Stimulated activated CD8-positive, alpha-beta memory T cell treated with anti-CD3 and anti-CD28 coated beads, Interleukin-12 subunit alpha, Interleukin-12 subunit beta, amount 100 ng/mL, for 24 hours (primary cell): ENCODE data around the gene USF2.
"Not testable (repeated sequence)": the region's sequence is repeated elsewhere in the genome, so short reads cannot be mapped to it uniquely, and the experiment has no call there.

Experiments used
- DNase-seq: peaks from one replicate; pipeline ENCODE4 v3.0.0-alpha.2; 2020; ENCODE audit errors: extremely low read depth

Gene USF2, protein sequence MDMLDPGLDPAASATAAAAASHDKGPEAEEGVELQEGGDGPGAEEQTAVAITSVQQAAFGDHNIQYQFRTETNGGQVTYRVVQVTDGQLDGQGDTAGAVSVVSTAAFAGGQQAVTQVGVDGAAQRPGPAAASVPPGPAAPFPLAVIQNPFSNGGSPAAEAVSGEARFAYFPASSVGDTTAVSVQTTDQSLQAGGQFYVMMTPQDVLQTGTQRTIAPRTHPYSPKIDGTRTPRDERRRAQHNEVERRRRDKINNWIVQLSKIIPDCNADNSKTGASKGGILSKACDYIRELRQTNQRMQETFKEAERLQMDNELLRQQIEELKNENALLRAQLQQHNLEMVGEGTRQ

DNA sequence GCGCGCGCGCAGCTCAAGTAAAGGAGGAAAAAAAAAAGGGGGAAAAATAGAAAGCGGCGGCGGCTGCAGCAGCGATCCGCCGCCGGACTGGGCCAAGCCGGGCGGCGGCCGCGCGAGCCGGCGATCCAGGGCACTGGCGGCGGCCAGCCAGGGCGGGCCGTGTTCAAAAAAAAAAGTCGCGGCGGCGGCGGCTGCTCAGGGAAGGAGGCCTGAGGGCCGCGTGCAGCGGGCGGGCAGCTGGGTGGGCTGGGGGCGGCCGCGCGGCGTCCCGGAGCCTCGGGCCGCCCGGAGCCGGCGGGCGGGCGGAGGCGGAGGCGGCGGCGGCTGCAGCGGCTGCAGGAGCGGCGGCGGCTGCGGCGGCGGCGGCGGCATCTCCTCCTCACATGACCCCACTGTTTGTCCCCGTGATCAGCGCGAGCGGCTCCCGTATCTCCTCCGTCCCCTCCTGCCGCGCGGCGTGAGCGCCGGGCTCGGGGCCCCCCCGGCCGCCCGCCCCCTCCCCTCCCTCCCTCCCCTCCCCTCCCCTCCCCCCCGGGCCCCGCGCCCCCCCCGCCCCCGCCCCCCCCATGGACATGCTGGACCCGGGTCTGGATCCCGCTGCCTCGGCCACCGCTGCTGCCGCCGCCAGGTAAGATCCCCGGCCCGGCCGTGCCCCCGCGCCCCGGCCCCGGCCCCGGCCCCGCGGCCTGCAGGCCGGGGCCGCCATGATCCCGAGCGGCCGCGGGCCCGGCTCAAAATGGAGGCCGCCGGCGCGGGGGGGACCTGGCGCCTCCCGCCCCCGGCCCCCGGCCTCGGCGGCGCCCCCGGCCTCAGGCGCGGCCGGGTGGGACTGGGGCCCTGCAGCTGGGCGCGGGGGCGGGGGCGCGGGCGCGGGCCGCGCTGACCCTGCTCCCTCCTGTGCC lies at the start of gene USF2:
TSS of gene USF2 (plus strand) at position 427 of the 902 bp plus-strand sequence. CDS start at position 567, 140 bp downstream.
- no peak for DNase-seq

DNA sequence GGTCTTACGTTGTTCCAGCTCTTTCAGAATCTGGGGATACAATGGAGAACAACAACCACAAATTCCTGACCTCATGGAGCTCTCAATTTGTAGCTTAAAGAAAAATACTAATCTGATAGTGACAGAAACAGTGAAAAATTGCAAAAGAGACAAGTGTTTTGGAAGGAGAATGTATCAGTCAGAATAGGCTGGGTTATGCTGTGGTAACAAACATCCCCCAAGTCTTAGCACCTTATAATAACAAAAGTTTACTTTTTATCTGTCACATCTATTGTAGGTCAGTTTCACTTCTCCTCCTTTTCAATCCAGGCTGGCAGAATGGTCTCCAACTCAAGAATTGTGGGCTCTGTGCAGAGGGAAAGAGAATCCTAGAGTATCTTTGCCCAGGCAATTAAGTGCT lies 49.8 kb upstream of the USF2 start:
- DNase-seq = no peak

DNA sequence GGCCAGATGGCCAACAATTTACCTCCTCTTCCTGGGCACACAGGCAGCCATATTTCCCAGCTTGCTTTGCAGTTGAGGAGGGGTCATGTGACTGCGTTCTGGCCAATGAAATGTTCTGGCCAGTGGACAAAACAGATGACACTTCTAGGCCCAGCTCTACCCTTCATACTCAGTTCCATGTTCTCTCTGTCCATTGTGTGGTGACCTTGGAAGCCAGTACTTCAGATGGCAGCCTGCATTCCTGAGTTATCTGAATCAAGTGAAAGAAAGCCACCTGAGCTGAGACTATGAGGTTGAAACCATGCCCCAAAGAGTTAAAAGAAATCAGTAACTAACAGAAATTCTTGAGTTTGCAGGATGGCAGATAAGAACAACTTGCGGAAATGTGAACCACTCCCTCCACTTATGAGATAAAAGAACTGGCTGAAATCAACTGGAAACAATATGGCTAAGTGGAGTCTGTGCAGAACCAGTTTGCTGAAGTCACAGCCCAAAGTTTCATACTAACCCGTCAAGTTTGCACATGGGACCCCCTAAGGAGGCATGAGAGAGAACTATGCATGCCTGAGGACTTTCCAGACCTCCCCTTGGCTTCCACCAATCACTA lies 48.3 kb upstream of the USF2 start:
- DNase-seq = no peak

DNA sequence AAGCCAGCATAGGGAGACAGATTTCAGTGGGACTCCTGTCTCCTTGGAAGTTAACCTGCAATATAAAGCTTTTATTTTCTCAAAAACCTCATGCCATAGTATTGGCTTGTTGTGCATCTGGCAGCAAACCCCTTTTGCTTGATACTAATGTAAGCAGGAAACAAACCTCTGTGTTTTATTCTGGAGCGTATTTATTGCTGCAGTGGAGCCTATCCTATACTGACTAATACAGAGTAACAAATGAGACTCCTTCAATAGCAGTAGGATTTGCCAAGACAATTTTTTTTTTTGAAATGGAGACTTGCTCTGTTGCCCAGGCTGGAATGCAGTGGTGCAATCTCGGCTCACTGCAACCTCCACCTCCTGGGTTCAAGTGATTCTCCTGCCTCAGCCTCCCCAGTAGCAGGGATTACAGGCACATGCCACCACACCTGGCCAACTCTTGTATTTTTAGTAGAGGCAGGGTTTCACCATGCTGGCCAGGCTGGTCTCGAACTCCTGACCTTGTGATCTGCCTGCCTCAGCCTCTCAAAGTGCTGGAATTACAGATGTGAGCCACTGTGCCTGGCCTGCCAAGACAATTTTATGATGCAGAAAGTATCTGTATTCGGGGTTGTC lies 47.7 kb upstream of the USF2 start:
- not testable (repeated sequence) for DNase-seq

DNA sequence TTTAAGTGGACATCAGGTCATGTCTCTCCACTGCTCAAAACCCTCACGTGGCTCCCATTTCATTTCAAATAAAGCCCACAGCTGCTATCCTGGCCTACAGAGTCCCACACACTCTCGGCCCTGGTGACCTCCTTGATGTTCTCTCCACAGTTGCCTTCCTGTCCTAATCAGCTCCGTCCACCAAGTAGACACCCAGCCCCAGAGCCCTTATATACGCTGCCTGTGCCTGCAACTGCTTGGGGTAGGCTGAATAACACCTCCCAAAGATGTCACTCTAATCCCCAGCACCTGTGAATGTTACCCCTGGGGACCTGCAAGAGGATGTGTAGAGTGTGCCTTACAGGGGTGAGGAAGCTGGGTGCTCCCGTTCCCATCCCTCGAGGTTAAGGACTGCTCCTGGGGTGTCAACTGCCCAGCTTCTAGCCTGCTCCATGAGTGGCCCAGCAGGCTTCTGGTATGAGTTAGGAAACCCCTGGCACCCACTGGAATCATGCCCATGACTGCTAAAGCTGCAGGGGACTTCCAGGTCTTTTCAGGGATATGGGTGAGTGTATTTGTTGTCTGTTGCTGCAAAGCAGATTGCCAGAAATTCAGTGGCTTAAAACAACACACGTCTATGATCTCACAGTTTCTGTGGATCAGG lies 46.3 kb upstream of the USF2 start:
- no peak for DNase-seq

DNA sequence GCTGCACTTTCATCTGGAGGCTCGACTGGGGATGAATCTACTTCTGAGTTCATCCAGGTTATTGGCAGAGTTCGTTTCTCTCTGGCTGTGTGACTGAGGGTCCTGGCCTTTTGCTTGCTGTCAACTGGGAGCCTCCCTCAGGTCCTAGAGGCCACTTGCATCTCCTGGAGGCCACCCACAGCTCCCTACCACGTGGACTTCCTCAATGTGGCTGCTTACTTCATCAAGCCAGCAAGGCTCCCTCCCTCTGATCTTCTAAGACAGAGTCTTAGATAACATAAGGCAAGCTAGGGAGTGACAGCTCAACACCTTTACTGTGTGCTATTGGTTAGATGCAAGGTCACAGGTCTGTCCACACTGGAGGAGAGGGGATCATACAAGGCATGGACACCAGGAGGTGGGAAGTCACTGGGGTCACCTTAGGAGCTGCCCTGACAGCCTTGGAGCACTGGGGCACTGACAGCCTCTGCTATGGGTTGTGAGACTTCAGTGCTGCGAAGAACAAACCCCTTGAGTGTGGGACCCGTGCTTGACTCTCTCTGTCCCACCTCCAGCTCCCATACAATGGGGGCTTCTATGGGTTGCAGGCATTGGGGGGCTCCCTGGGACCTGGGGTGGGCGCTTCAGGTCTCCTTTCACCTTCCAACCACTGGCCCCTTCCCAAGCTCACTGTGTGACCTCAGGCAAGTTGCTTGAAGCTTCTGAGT lies 45.5 kb upstream of the USF2 start:
- DNase-seq = no peak

DNA sequence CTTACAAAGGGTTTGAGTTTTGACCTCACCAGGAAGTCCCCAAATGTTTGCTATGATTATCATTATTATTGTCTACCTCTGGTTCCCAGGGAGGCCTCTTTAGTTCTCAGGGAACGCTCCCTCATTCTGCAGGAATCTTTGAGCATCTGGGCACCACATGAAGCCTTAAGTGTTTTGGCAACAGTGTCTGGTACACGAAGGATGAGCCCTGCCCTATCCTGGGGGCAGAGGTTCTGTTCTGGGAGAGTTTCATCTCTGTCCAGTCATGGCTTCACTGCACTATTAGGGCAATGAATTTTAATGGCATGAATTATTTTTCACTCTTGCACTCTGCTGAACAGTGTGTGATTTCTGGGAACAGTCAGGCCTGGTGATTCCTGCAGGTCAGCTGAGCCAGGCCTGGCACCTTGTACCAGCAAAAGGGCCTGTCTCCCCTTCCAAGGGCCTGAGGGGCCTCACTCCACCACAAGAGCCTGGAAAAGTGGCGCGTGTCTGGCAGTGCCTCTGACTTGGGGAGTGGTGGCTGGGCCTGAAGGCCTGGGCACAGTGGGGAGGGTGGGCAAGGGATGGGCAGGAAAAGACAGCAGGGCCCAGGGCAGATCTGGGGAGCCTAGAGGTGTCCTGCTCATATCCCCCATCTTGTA lies 44.8 kb upstream of the USF2 start:
- DNase-seq = no peak

DNA sequence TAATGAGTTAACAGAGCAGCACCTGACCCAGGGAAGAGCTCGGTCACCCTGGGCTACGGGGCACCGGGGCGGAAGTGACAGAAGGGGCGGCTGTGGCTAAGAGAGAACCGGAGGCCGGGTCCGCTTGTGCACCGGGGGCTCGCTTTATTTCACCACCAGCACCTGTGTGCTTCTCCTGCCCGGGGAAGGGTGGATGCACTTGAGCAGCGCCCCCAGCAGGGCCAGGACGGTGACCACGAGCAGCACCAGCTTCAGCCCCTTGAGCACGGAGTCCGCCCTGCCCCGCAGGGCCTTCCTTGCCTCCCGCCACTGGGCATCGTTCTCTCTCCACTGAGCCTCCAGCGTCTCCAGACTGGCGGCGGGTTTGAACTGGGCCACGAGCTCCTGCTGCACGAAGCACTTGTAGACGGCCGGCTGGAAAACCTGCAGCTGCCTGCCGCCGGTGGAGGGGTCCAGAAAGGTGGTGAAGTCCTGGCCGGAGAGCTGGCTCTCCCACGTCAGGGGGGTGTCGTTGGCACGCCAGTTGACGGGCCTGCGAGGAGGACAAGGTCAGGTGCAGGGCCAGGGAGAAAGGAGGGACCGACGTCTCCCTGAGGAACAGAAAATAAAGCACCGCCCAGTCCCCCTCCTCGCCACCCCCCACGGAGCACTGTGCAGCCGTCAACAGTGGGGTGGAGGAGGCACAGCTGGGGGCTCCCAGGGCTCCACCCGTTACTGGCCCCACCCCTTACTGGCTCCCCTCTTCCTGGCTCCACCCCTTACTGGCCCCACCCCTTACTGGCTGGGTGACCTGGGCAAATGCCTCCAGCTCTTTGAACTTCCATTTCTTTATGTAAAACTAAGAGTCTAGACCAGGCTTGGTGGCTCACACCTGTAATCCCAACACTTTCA lies 43.8 kb upstream of the USF2 start:
- DNase-seq = no peak

DNA sequence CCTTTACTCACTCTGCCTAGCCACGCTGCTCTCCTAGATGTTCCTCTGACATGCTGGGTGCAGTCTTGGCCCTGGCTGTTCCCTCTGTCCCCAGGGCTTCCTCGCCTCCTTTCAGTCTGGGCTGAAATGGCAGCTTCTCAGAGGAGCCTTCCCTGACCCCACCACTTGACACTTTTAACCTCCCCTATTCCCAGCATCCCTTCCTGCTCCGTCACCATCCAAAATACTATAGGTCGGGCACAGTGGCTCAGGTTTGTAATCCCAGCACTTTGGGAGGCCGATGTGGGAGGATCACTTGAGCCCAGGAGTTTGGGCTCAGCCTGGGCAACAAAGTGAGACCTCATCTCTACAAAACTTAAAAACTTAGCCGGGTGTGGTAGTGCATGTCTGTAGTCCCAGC lies 42.8 kb upstream of the USF2 start:
- DNase-seq = no peak

DNA sequence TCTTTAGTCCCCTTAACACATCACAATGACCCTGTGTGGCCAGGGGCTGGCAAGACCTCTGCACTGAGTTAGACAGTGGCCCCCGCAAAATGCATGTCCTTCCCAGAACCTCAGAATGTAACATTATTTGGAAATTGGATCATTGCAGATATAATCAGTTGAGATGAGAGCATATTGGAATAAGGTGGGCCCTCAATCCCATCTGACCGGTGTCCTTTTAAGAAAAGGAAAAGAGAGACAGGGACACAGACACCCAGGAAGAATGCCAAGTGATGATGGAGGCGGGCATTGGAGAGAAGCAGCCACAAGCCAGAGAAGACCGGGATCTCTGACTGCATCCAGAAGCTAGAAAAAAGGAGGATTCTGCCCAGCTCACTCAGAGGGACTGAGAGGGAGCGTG lies 42.0 kb upstream of the USF2 start:
- no peak for DNase-seq

DNA sequence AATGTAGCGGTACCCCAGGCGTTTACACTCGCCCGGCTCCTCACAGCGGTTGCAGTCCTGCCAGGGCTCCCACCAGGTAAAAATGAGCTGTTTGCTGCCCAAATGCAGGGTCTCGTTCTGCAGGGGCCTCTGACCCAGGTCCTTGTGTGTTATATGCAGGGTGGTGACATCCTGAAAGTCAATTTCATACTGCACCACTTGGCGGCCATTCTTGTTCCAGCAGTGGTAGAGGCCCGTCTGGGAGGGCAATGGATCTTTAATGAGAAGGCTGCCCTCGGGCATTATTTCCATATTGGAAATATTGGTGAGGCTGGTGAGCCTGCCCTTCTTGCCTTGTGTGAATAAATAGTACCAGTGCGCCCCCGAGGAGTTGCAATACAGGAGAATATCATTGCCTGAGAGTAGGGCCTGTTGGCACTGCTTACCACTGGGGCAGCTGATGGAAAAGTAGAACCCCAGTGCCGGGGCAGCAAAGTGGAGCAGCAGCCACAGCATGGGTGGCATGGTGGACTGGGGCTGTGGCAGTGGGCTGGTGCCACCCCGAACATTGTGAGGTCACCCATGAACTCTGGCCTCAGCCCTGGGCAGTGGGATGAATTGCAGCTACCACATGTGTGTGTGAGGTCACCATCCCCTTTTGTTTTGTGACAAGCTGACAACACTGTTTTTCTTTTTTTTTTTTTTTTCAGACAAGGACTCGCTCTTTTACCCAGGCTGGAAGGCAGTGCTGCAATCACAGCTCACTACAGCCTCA lies 40.4 kb upstream of the USF2 start, which contains the start of gene FAM187B:
TSS of gene FAM187B (minus strand) at position 563 of the 754 bp plus-strand sequence. CDS start at position 504, 59 bp downstream.
- no peak for DNase-seq

DNA sequence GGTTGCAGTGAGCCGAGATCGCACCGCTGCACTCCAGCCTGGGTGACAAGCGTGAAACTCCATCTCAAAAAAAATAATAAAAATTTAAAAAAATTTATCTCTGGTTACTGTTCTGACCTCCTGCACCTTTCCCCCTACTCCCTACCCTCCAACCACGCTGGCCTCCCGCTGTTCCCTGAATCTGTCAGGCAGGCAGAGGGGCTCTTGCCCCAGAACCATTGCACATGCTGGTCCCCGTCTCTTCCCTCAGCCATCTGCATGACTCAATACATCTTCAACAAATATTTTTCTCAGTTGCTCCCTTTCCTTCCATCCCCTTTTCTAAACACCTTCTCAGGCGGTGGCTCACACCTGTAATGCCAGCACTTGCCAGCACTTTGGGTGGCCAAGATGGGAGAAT lies 39.2 kb upstream of the USF2 start:
- no peak for DNase-seq

DNA sequence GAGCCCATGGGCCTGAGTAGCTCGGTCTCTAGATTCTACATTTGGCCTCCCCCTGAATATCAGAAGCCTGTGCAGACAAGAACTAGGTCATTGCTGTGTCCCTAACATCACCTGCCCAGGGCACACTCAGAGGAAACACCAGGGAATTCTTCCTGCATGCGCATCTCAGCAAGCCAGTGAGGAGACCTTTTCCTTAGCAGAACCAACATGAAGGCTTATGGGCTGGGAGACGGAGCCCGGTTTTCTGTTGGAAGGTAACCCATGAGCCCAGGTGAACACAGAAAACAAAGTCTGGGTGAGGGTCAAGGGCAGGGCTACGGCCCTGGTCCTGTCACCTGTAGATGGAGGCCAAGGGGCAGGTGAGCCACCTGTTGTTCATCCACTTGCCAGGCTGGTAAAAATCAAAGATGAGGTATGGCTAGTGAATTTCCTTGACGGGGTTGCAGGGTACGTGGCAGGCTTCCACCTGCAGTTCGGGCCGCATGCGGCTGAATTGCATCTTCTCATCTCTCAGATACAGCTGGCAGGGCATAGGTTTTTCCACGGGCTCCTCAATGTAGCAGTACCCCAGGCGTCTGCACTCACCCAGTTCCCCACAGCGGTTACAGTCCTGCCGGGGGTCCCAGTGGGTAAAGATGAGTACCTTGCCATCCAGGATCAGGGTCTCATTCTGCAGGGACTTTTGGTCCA lies 36.7 kb upstream of the USF2 start:
- DNase-seq = no peak

DNA sequence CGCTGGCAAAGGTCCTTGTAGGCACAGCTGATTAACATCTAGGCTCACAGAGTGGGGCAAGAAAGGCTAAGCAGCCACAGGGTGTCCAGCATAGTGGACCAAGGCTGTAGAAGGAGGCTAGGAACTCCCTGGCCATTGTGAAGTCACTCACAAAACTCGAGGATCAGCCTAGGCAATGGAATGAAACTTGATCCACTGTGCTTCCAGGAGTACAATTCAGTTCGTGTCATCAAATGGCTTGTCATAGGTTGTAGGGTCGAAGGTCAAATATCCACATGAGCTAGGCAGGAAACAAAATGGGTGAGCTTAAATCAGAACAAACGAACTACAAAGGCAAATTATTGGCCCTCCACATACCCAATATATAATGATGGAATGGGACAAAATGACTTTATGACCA lies 35.9 kb upstream of the USF2 start:
- no peak for DNase-seq

DNA sequence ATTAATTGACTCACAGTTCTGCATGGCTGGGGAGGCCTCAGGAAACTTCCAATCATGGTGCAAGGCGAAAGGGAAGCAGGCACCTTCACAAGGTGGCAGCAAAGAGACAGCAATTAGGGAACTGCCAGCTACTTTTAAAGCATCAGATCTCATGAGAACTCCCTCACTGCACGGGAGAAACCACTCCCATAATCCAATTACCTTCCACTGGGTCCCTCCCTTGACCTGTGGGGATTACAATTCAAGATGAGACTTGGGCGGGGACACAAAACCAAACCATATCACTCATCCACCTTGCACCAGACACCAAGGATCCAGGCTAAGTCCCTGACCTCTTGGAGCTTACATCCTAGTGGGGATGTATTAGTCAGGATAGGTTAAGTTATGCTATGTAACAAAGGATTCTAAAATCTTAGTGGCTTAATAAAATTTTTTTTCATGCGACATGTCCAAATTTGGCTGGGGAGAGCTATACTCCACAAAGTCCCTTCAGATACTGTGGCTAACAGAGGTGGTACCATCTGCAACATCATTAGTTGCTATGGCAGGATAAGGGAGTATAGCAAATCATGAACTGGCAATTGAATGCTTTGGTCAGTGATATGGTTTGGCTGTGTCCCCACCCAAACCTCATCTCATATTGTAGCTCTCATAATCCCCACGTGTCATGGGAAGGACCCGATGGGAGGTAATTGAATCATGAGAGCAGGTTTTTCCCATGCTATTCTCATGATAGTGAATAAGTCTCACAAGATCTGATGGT lies 31.9 kb upstream of the USF2 start:
- no peak for DNase-seq

DNA sequence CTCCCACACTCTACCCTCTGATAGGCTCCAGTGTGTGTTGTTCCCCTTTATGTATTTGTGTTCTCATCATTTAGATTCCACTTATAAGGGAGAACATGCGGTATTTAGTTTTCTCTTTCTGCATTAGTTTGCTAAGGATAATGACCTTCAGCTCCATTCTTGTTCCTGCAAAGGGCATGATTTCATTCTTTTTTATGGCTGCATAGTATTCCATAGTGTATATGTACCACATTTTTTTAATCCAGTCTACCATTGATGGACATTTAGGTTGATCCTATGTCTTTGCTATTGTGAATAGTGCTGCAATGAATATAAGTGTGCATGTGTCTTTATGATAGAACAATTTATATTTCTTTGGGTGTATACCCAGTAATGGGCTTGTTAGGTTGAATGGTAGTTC lies 29.2 kb upstream of the USF2 start:
- DNase-seq = not testable (repeated sequence)

DNA sequence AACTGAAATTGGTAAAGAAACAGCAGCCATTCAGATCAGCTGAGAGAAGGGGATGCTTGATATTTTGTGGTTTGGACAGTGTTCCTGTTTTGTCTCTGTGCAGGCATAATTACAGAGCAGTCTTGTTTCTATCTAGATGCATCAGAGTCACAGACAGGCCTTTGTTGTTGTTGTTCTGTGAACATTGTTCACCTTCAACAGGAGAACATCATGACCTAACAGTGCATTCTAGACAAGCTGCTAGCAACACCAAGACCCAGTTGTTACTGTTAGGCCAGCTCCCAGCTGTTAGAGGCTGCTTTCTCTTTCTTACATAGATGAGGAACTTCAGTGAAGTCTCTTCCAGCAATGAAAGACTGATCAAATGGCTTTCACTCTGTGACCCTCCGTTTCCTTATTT lies 28.4 kb upstream of the USF2 start:
- DNase-seq = no peak
